Measurements from ENCODE around the gene ME3.

ME3 gene

GRCh38 chr11:86396396-86396795, 276.0 kb downstream of the ME3 start:
- no peak for TF ChIP-seq CTCF (IDR thresholded peaks at IDR 0.05)
- H3K27ac ChIP-seq: no peak overlapping the region
- H3K4me3 ChIP-seq: no peak overlapping the region
- peaks cover 0 to 38% (median 16%) of the 10 kb centered on the region in 4 donors for H3K4me1 ChIP-seq
- DNase-seq: no peak
- intact Hi-C loops (cut with DNase I; ENCODE audit: low total_unique reads): no loop called here
- no peaks in the 10 kb centered on the region for H3K36me3 ChIP-seq
- H3K27me3 ChIP-seq: no peaks in the 10 kb centered on the region
- no peaks in the 10 kb centered on the region for H3K9me3 ChIP-seq

GRCh38 chr11:86395061-86395551, 277.3 kb downstream of the ME3 start:
- intact Hi-C loops (cut with DNase I; ENCODE audit: low total_unique reads): no loop called here
- TF ChIP-seq CTCF (IDR thresholded peaks at IDR 0.05): no peak
- Histone ChIP-seq H3K27ac (peak overlapping the region; percentile 60 to 61), H3K4me1 (peaks cover 0 to 38% (median 16%) of the 10 kb centered on the region in 4 donors), H3K4me3 (no peak overlapping the region), H3K36me3 (no peaks in the 10 kb centered on the region), H3K27me3 (no peaks in the 10 kb centered on the region), H3K9me3 (no peaks in the 10 kb centered on the region)
- peak in 1 of 2 donors; percentile 25 for DNase-seq
